HG03175 (cell line): Measurements from ENCODE around the gene TPT1.

Source experiments
- ATAC-seq: cut with Tn5 transposase; IDR thresholded peaks from one replicate; pipeline ENCODE4 v1.9.1; 2021; ENCODE audit warnings: mild to moderate bottlenecking, moderate library complexity; ENCODE audit not compliant: unreplicated experiment

The TPT1 gene

DNA sequence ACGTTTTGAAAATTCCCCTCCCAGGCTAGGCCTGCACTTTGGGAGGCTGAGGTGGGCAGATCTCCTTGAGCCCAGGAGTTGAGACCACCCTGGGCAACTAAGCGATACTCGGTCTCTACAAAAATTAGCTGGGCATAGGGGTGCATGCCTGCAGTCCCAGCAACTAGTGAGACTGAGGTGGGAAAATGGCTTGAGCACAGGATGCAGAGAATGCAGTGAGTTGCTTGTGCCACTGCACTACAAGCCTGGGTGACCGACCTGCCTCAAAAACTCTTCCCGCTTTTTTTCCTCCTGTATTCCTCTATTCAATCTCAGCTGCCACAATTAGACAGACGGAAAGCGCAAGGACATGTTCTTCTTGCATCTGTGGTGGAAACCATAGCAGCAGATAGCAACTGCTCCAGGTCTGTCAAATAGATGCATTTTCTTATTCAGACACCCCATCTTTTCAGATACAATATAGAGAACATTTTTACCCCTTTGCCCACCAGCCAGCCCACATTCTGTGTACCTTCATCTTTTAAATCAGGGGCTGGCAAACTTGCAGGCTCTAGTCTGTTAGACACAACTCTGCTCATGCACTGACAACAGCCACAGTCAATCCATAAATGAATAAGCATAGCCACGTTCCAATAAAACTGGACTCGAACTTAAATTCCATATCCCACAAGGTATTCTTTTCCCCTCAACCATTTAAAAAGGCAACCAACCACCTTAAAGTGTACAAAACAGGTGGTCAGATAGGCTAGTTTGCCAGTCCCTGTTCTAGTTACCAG lies 4.8 kb downstream of the TPT1 start:
- no peak for ATAC-seq

DNA sequence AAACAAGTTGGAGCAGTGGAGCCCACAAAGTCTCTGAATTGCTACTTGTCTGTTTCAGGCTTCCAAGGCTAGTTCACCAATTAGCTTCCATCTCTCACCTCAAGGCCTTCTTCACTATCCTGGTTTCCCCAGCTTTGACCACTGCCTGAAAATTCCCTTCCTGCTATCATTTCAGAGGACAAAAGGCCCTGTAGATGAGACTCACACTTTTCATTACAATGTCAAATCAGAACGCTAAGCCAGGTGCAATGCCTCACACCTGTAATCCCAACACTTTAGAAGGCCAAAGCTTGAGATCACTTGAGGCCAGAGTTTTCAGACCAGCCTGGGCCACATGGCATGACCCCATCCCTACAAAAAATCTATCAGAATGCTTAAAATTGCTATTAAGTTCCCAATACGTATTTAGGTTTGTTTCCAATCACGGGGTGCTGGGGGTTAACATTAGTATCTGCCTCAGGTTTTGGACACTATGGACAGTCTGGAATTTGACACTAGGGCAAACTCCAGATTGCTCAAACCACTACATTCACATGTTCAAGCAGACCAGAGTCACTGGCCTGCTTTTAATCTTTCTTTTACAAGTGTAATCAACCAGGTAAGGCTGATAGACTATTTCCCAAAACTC lies 5.5 kb downstream of the TPT1 start:
- ATAC-seq = no peak

DNA sequence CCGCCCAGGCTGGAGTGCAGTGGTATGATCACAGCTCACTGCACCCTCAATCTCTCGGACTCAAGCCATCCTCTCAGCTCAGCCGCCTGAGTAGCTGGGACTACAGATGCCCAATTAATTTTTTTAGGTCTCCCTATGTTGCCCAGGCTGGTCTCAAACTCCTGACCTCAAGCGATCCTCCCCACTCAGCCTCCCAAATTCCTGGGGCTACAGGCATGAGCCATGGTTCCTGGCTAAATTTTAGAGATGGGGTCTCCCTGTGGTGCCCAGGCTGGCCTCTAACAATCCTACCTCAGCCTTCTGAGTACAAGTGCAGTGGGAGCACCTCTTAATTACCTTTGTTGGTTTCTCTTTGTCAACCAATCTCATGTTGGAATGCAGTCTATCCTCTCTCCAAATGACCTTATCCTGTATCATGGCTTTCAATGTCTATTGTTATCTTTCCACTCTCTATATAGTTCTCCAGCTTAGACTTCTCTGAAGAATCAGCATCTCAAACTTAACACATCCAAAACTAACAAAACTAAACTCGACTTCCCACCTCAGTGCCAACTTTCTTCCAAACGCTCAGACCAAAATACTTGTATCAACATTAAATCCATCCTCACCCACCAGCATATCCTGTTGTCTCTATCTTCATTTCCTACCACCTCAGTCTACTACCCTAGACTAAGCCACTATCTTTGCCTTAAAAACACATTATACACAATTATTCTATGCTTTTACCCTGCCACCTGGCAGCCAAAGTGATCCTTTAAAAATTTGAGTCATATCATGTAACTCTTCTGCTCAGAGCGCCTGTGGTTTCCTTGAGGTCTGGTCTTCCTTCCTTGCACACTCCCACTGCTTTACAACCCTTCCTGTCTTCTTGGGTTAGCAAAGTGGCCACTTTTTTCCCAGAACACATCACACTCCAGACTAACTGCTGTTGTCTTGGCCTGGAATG lies 6.7 kb downstream of the TPT1 start:
- ATAC-seq = no peak

DNA sequence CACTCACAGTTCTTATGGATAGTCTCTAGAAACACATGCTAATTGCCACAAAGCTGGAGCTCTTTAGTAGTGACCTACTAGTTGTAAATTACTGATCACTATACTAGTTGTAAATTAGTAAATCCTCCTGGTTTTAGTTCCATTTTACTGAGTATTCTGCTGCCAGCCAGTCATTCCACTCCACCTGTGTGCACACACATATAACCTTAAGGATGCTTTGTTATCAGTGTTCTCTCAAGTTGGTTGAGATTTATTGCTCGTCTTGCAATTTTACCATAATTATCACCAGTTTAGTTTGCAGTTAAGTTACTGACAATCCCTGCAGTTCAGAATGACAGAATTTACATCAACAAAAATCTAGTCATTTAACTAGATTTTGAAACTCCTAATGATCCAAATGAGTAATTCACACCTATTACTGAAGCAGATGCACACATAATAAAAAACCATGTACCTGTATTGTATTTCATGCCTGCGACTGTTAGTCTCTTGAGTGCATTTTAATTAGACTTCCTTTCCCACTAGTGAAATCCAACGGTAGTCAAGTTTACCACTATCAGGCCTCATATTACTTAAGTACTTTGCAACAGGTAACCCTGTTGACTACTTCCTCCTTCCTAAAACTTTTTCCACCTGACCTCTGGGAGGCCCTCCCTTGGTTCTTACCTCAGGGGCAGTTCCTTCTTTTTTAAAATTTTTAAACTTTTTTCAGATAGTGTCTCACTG lies 7.6 kb downstream of the TPT1 start:
- no peak for ATAC-seq

DNA sequence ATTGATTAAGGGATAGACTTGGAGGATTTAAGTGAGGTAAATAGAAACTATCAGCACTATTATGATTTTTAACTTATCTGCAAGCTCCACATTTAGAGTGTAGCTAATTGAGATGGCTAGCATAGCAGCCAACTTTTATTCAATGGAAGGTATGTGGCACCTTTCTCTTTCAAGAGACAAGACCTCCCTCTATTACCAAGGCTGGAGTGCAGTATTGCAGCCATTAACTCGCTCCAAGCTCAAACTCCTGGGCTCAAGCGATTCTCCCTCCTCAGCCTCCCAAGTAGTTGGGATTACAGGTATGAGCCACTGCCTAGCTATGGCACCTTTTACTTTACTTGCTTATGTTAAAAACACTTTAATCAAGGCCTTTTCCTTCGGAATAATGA lies 8.2 kb downstream of the TPT1 start:
- no peak for ATAC-seq

DNA sequence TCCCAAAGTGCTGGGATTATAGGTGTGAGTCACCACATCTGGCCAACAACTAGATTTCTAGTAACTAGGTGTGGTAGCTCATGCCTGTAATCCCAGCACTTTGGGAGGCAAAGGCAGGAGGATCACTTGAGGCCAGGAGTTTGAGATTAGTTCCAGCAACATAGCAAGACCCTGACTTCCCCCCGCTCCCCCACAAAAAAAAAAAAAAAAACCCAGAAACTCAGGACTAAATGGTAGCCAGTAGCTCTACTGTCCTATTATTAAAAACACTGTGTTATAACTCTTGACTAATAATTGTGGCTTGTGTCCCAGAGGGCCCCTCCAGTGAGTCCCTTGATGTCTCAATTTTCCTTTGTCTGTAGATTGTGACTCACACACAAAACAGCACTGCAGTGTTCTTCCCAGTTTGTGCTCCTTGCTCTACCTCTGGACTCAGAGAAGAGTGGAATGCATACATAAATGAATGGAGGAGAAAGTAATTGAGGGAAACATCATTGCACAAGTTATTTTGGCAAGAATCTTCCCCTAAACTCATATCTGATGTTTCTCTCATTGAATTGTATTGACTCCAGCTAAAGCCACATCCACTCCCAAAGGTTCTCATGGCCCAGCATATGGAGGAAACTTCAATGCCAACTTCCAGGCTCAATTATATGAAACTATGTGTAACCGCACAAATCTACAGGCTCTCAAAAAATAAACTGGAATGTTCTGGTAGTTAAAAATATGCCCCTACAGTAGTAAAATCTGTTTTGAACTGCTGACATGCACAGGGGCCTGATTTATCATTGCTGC lies 8.8 kb downstream of the TPT1 start:
- no peak for ATAC-seq

DNA sequence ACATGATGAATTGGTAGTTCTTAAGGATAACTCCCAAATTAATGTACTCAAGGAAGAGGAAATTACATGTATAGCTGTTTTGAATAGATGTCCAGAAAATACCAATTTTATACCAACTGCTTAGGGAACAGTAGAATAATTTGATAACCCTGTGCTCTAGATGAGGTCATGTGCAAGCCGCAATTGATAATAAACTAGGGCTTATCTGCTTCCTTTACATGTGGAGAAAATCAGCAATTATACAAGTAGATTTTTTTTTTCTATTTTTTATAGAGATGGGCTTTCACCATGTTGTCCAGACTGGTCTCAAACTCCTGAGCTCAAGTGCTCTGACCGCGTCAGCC lies 9.3 kb downstream of the TPT1 start:
- ATAC-seq = no peak

DNA sequence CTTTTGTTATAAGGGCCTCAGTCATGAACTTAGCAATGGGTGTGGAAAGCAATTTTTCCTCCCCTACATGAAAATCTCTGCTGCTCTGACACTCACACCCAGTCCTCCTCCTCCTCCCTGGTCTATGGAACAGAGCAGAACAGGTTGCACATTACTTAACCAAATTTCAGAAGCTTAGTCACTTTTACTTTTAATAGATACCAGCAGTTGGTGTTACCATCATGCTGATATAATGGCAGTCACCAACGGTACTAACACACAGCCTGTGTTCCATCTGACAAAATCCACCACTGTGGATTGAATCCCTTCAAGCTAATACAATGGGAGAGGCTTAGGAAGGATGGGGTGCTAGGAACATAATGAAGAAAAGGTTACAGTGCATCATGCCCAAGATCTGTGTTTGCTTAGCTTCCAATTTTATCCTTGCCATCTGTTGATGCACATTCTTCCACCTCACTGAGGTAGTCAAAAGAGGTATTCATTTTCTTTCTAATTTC lies 9.8 kb downstream of the TPT1 start:
- no peak for ATAC-seq

DNA sequence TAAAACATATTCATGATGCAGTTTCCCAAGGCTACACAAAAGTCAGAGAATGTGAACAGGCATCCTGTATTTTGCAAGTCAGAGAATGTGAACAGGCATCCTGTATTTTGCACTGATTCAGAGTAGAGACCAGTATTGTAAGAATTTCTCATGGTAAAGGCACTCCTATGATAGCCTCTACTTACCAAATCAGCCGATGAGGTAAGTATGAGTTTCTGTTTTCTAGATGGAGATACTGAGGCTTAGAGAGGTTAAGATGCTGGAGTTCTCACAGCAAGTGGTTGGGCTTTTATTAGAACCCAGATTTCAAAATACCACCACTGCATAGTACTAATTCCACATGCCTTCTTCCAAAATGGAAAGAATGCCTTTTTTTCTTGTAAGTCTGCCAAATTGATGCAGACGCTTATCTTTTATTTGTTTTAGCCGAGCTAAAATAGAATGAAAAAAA lies 12.3 kb downstream of the TPT1 start:
- no peak for ATAC-seq

DNA sequence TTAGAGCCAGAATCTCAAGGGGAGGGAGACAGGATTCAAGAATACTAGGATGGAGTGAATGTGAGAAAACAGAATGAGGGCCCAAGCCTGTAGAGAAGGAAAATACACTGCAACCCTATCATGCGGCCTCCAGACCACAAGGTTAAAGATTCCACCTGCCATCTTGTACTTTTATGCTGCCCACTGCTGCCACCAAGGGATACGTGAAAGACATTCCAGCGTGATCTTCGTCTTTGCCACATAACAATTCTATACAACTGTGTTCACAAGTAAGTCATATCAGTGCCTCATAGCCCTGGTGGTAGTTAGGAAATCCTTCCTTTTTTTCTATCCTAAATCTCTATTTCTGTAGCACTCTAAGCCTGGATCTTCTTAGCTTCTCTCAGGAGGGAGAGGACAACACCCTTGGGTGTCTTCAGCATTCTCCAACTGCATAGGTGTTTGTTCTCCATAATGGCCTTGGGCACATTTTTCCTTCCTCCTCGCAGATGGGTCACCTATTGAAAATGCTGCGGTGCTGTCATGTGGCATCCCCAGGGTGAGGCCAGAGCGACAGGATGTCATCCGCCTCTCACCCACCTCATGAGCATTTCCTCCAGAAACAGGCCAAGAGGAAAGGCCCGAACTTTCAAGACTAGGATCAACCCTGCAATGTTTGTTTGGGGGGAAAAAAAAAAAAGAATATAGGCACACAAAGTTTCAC lies 13.6 kb downstream of the TPT1 start:
- no peak for ATAC-seq

DNA sequence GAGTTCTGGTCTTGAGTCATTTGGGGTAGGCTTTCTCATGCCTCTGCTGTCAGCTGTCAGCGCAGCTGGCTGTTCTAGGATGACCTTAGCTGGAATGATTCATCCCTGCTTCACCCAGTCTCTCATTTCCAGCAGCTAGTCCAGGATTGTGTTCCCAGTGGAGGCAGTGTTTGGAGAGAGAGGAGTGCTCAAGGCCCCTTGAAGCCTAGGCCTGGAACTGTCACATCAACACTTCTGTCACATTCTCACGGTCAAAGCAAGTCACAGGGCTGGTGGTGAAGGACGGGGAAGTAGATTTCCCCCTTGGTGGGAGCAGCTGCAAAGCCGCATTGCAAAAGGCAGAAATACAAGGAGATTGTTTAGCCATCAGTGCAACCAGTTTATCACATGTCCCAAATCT lies 15.2 kb downstream of the TPT1 start:
- no peak for ATAC-seq

DNA sequence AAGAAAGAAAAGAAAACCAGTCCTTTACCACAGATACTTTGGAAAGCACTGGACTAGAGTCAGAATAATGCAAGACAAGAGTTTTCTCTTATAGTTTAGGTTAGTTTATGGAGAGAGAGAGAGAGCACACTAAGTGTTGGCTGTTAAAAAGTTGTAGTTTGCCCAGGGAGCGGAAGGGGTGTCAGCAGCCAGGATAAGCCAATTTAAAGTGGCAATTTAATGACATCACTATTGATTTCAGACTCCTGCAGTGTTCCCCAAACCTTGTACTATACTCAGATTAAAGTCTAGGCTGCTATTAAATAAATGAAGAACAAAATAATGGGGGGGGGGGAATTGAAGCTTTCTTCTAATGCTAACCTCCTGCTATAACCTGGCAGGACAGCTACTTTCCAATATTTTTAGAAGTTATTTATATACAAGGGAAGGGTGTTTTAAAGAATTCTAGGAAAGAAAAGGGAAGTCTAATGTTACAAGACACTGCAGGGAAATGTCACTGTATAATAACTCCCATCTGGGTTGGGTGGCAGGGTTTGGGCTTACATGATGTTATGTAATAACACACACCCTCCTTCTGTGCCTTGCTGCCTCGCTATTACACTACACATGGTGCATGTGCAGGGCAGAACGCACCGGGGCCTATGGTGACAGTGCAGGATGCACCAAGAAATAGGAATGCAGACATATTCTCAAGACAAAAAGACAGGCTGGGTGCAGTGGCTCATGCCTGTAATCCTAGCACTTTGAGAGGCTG lies 19.9 kb downstream of the TPT1 start:
- no peak for ATAC-seq

DNA sequence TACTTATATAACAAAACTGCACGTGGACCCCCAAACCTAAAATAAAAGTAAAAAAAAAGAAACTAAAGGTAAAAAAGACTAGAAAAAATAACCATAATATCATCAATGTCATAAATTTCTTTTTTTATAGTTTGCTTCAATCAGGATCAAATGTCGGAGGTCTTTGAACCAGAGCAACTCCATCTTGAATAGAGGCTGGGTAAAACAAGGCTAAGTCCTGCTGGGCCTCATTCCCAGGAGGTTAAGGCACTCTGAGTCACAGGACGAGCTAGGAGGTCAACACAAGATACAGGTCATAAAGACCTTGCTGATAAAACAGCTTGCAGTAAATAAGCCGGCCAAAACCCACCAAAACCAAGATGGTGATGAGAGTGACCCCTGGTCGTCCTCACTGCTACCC lies 24.0 kb downstream of the TPT1 start:
- no peak for ATAC-seq

DNA sequence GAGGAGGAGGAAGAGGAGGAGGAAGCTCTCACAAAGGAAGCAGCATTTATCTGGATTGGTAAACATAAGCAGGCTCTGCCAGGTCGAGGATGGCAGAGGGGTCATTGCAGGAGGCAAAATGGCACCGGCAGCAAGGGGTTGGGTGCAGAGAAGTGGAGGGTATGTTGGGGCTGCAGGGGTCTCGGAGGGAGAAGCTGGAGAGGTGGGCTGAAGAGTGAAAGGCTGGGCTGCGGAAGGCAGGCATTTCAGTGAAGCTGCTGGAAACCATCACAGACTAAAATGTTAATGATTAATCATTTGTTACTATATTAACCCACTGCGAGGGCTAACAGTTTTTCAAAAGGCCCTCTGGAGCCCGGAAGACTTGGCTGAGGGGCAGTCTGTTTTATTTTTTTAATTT lies 24.6 kb downstream of the TPT1 start:
- no peak for ATAC-seq

DNA sequence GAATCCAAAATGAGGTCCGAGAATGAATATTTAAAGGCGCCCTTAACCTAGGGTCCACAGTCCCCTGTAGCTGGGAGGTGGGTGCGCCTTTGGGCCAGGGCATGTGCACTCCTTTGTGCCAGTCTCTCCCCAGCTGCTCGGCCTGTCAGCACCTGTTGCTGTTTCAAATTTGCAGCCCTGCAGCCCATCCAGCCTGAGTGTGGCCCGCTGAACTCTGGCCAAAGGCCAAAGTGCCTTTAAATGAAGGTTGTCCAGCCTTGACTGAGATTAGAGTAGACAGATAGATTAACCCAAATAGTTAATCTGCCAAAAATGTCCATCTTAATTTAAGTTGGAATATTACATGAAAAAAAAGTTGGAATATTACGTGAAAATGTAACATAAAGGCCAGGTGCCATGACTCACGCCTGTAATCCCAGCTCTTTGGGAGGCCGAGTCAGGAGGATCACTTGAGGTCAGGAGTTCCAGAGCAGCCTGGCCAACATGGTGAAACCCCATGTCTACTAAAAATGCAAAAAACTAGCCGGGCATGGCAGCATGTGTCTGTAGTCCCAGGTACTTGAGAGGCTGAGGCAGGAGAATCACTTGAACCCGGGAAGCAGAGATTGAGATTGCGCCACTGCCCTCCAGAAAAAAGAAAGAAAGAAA lies 25.3 kb downstream of the TPT1 start:
- ATAC-seq = no peak

DNA sequence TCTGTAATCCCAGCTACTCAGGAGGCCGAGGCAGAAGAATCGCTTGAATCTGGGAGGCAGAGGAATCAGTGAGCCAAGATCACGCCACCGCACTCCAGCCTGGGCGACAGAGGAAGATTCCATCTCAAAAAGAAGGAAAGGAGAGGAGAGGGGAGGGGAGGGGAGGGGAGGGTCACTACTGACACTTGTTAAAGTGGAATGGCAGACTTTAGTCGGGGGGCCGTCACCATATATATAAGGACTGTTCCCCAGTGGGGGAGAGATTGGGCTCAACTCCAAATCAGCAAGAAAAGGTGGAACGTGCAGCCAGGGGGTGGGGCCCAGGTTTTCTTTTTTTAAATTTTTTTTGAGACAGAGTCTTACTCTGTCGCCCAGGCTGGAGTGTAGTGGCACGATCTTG lies 26.2 kb downstream of the TPT1 start:
- no peak for ATAC-seq

DNA sequence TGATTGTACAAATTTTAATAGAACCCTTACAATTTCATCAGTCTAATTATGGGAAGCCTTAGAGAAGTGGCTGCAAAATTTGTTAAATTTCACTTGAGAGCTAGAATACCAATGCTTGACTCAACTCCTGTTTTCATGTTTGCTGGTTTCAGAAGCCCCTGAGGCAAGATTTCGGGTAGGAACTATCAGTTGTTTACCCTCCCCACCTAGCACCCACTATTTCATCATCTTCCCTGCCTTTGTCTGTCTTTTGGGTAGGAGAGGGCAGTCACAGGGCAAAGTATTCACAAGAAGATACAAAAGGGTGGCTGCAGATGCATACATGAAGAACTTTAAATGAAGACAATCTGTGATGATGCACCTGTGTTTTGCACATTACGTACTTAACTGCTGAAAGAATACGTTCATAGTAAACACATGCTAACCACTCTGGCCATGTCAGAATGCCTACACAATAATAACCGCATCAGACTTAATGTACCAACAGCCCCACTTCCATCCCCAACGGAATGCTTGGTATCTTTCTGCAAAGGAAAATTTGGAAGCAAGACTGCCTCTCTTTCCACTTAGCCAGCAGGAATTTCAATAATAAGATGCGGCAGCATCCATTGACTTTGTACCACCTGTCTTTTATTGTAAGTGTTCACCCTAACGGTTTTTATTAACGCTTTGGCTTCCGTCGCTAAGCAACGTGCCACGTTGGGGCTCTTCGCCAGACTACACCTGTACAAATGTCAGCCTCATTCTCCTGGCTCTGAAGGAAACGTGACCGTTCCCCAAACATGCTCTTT lies 30.4 kb downstream of the TPT1 start:
- peak; percentile 15 for ATAC-seq
